ENCODE data around the gene TMEM117.
A peak's percentile ranks its signal among the peaks of the same experiment; 100 is the strongest.

The TMEM117 gene

GRCh38 chr12:44017216-44017615 is 181.3 kb downstream of the TMEM117 start:
- no peak overlapping the region for H3K27ac ChIP-seq (replicated peaks; ENCODE audit: low read length)
- no peak overlapping the region for H3K9ac ChIP-seq (ENCODE audit: low read depth, low read length, poor library complexity)
- H3K79me1 ChIP-seq (ENCODE audit: low read depth, low read length) = no peaks in the 10 kb centered on the region
- H3K4me2 ChIP-seq (ENCODE audit: insufficient read depth, low read length, poor library complexity, severe bottlenecking) = no peak overlapping the region
- no peaks in the 10 kb centered on the region for H3K36me3 ChIP-seq (replicated peaks in 1 of 2; ENCODE audit: control insufficient read depth in 2 of 2, insufficient read depth in 2 of 2, low read length in 2 of 2)
- no peak overlapping the region for H2AFZ ChIP-seq (ENCODE audit: low read length)
- DNase-seq (ENCODE audit: low spot score) = no peak
- H3K4me1 ChIP-seq (ENCODE audit: control insufficient read depth in 2 of 2, insufficient read depth in 1 of 2, low read depth in 1 of 2, low read length in 2 of 2) = peaks cover 7 to 10% of the 10 kb centered on the region in 2 donors
- no peaks in the 10 kb centered on the region for H3K9me3 ChIP-seq (replicated peaks in 1 of 2; ENCODE audit: control insufficient read depth in 2 of 2, insufficient read depth in 1 of 2, low read depth in 1 of 2, low read length in 2 of 2)
- no peak overlapping the region for H2BK15ac ChIP-seq (ENCODE audit: low read length)
- H4K8ac ChIP-seq (ENCODE audit: low read depth, low read length) = no peak overlapping the region
- no peak overlapping the region for H4K91ac ChIP-seq (ENCODE audit: low read depth, low read length, poor library complexity)
- H3K23ac ChIP-seq (ENCODE audit: low read depth, low read length, poor library complexity) = no peak overlapping the region
- no peak overlapping the region for H2BK12ac ChIP-seq (ENCODE audit: low read length)
- H2AK5ac ChIP-seq (ENCODE audit: low read depth, low read length) = no peak overlapping the region
- no peak overlapping the region for H3K14ac ChIP-seq (ENCODE audit: low read length)
- H2BK5ac ChIP-seq (ENCODE audit: low read length) = no peak overlapping the region
- H3K4me3 ChIP-seq (ENCODE audit: low read length in 2 of 2) = no peak overlapping the region
- no peak overlapping the region for H3K4ac ChIP-seq (ENCODE audit: low read length)
- H3K18ac ChIP-seq (ENCODE audit: low read length) = no peak overlapping the region
- H3K27me3 ChIP-seq (ENCODE audit: control insufficient read depth in 3 of 3, insufficient read depth in 3 of 3, low read depth in 1 of 3, low read length in 3 of 3) = no peaks in the 10 kb centered on the region
- no peak overlapping the region for H2BK120ac ChIP-seq (ENCODE audit: low read depth, low read length)

GRCh38 chr12:44019118-44019517 is 183.2 kb downstream of the TMEM117 start:
- Histone ChIP-seq H3K36me3 (replicated peaks in 1 of 2; ENCODE audit: control insufficient read depth in 2 of 2, insufficient read depth in 2 of 2, low read length in 2 of 2) (no peaks in the 10 kb centered on the region), H2AFZ (ENCODE audit: low read length) (peak overlapping the region; percentile 2), H3K14ac (ENCODE audit: low read length) (no peak overlapping the region), H2BK5ac (ENCODE audit: low read length) (no peak overlapping the region), H2BK120ac (ENCODE audit: low read depth, low read length) (no peak overlapping the region), H3K4ac (ENCODE audit: low read length) (no peak overlapping the region), H2AK5ac (ENCODE audit: low read depth, low read length) (no peak overlapping the region), H3K9me3 (replicated peaks in 1 of 2; ENCODE audit: control insufficient read depth in 2 of 2, insufficient read depth in 1 of 2, low read depth in 1 of 2, low read length in 2 of 2) (no peaks in the 10 kb centered on the region), H3K23ac (ENCODE audit: low read depth, low read length, poor library complexity) (no peak overlapping the region), H3K9ac (ENCODE audit: low read depth, low read length, poor library complexity) (no peak overlapping the region), H3K27ac (replicated peaks; ENCODE audit: low read length) (no peak overlapping the region), H3K27me3 (ENCODE audit: control insufficient read depth in 3 of 3, insufficient read depth in 3 of 3, low read depth in 1 of 3, low read length in 3 of 3) (no peaks in the 10 kb centered on the region), H3K4me1 (ENCODE audit: control insufficient read depth in 2 of 2, insufficient read depth in 1 of 2, low read depth in 1 of 2, low read length in 2 of 2) (peaks cover 7 to 10% of the 10 kb centered on the region in 2 donors), H2BK12ac (ENCODE audit: low read length) (no peak overlapping the region), H4K91ac (ENCODE audit: low read depth, low read length, poor library complexity) (no peak overlapping the region), H3K79me1 (ENCODE audit: low read depth, low read length) (no peaks in the 10 kb centered on the region), H3K4me3 (ENCODE audit: low read length in 2 of 2) (no peak overlapping the region), H2BK15ac (ENCODE audit: low read length) (no peak overlapping the region), H4K8ac (ENCODE audit: low read depth, low read length) (no peak overlapping the region), H3K4me2 (ENCODE audit: insufficient read depth, low read length, poor library complexity, severe bottlenecking) (no peak overlapping the region), H3K18ac (ENCODE audit: low read length) (peak overlapping the region; percentile 30)
- WGBS, 2 donors (ENCODE audit: extremely low coverage in 2 of 2, insufficient read length in 2 of 2, insufficient replicate concordance in 1 of 2) = no CpG with 5 or more reads among the region's 2 CpGs
- DNase-seq (ENCODE audit: low spot score) = no peak

GRCh38 chr12:44020555-44020954 is 184.7 kb downstream of the TMEM117 start:
- Histone ChIP-seq H3K79me1 (ENCODE audit: low read depth, low read length) (no peaks in the 10 kb centered on the region), H2BK15ac (ENCODE audit: low read length) (no peak overlapping the region), H3K23ac (ENCODE audit: low read depth, low read length, poor library complexity) (no peak overlapping the region), H2BK12ac (ENCODE audit: low read length) (no peak overlapping the region), H3K27ac (replicated peaks; ENCODE audit: low read length) (no peak overlapping the region), H3K4me3 (ENCODE audit: low read length in 2 of 2) (no peak overlapping the region), H3K27me3 (ENCODE audit: control insufficient read depth in 3 of 3, insufficient read depth in 3 of 3, low read depth in 1 of 3, low read length in 3 of 3) (no peaks in the 10 kb centered on the region), H4K8ac (ENCODE audit: low read depth, low read length) (no peak overlapping the region), H3K4me1 (ENCODE audit: control insufficient read depth in 2 of 2, insufficient read depth in 1 of 2, low read depth in 1 of 2, low read length in 2 of 2) (peaks cover 7 to 10% of the 10 kb centered on the region in 2 donors), H3K36me3 (replicated peaks in 1 of 2; ENCODE audit: control insufficient read depth in 2 of 2, insufficient read depth in 2 of 2, low read length in 2 of 2) (no peaks in the 10 kb centered on the region), H2AK5ac (ENCODE audit: low read depth, low read length) (no peak overlapping the region), H3K4ac (ENCODE audit: low read length) (no peak overlapping the region), H3K18ac (ENCODE audit: low read length) (no peak overlapping the region), H3K4me2 (ENCODE audit: insufficient read depth, low read length, poor library complexity, severe bottlenecking) (no peak overlapping the region), H3K9ac (ENCODE audit: low read depth, low read length, poor library complexity) (no peak overlapping the region), H3K9me3 (replicated peaks in 1 of 2; ENCODE audit: control insufficient read depth in 2 of 2, insufficient read depth in 1 of 2, low read depth in 1 of 2, low read length in 2 of 2) (no peaks in the 10 kb centered on the region), H3K14ac (ENCODE audit: low read length) (no peak overlapping the region), H2BK5ac (ENCODE audit: low read length) (no peak overlapping the region), H4K91ac (ENCODE audit: low read depth, low read length, poor library complexity) (no peak overlapping the region), H2BK120ac (ENCODE audit: low read depth, low read length) (no peak overlapping the region), H2AFZ (ENCODE audit: low read length) (no peak overlapping the region)
- no peak for DNase-seq (ENCODE audit: low spot score)
- WGBS, 2 donors (ENCODE audit: extremely low coverage in 2 of 2, insufficient read length in 2 of 2, insufficient replicate concordance in 1 of 2) = no CpG with 5 or more reads among the region's 1 CpG

GRCh38 chr12:44021471-44021971 is 185.6 kb downstream of the TMEM117 start:
- no peaks in the 10 kb centered on the region for H3K36me3 ChIP-seq (replicated peaks in 1 of 2; ENCODE audit: control insufficient read depth in 2 of 2, insufficient read depth in 2 of 2, low read length in 2 of 2)
- no peak overlapping the region for H3K18ac ChIP-seq (ENCODE audit: low read length)
- no CpG with 5 or more reads among the region's 1 CpG for WGBS, 2 donors (ENCODE audit: extremely low coverage in 2 of 2, insufficient read length in 2 of 2, insufficient replicate concordance in 1 of 2)
- H2BK15ac ChIP-seq (ENCODE audit: low read length) = no peak overlapping the region
- H2BK5ac ChIP-seq (ENCODE audit: low read length) = no peak overlapping the region
- no peaks in the 10 kb centered on the region for H3K9me3 ChIP-seq (replicated peaks in 1 of 2; ENCODE audit: control insufficient read depth in 2 of 2, insufficient read depth in 1 of 2, low read depth in 1 of 2, low read length in 2 of 2)
- H3K4me2 ChIP-seq (ENCODE audit: insufficient read depth, low read length, poor library complexity, severe bottlenecking) = no peak overlapping the region
- peak overlapping the region; percentile 6 for H2AFZ ChIP-seq (ENCODE audit: low read length)
- no peaks in the 10 kb centered on the region for H3K79me1 ChIP-seq (ENCODE audit: low read depth, low read length)
- H4K8ac ChIP-seq (ENCODE audit: low read depth, low read length) = no peak overlapping the region
- no peak for DNase-seq (ENCODE audit: low spot score)
- H3K4me3 ChIP-seq (ENCODE audit: low read length in 2 of 2) = peak overlapping the region in 1 of 2 donors; percentile 30
- no peak overlapping the region for H3K9ac ChIP-seq (ENCODE audit: low read depth, low read length, poor library complexity)
- H3K27ac ChIP-seq (replicated peaks; ENCODE audit: low read length) = no peak overlapping the region
- no peak overlapping the region for H3K4ac ChIP-seq (ENCODE audit: low read length)
- H3K27me3 ChIP-seq (ENCODE audit: control insufficient read depth in 3 of 3, insufficient read depth in 3 of 3, low read depth in 1 of 3, low read length in 3 of 3) = no peaks in the 10 kb centered on the region
- peaks cover 3 to 4% of the 10 kb centered on the region in 2 donors for H3K4me1 ChIP-seq (ENCODE audit: control insufficient read depth in 2 of 2, insufficient read depth in 1 of 2, low read depth in 1 of 2, low read length in 2 of 2)
- no peak overlapping the region for H2BK120ac ChIP-seq (ENCODE audit: low read depth, low read length)
- H3K14ac ChIP-seq (ENCODE audit: low read length) = no peak overlapping the region
- no peak overlapping the region for H3K23ac ChIP-seq (ENCODE audit: low read depth, low read length, poor library complexity)
- no peak overlapping the region for H4K91ac ChIP-seq (ENCODE audit: low read depth, low read length, poor library complexity)
- no peak overlapping the region for H2BK12ac ChIP-seq (ENCODE audit: low read length)
- H2AK5ac ChIP-seq (ENCODE audit: low read depth, low read length) = no peak overlapping the region
